ENCODE data around the gene PDGFRB. TPM values are rescaled to one million over a fixed set of nuclear protein-coding genes. Genes with fewer than 3 reads are reported as not detected.

The PDGFRB gene
- total and polyA plus RNA-seq, 2 of the 8 experiments (the other 6 are each of a cell fraction or from before 2014, with no cell fraction given) = 4.2 to 13.7 TPM

DNA sequence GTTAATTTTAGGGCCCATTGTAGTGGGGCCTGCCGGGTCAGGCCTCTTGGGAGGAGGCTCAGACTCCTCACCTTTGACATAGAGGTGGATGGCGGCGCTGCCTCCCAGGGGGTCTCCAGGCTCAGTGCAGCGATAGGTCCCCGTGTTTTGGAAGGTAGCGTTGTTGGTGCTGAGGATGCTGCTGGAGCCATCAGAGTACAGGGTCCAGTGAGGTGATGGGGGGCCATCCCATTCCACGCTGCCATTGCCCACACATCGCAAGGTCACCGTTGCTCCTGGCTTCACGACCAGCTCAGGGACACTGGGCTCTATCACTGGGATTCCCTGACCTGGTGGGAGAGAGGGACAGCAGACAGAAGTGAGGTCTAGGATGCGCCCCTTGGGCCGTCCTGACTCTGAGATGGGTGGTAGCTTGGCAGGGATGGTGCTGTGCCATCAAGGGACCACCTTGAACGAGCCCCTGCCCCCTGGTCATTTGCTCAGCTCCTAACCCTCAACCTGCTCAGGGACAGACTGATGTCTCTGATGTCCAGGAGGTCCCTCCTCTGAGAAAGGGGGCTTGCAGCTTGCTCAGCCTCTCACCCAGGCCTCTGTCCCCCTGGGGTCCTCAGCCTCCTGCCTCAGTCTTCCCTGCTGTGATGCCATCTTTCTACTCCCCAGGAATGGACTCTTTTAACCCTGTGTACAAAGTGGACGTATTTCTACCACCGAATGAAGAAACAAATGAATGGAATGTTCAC, 74.8 kb downstream of the PDGFRB start:
- FAIRE-seq = no peak
- ChIA-PET CTCF (ENCODE audit: partially characterized antibody) (interaction anchor here (0.6 to 2.5 kb wide), 8 partner anchors 9 to 305 kb away, joined by 3 to 12 read pairs (median 3); no protein-coding TSS in a partner anchor), POLR2A (ENCODE audit: partially characterized antibody) (no interaction called here)

More for the DNA sequence above, 74.8 kb downstream of the PDGFRB start:
- H3K36me3 ChIP-seq (ENCODE audit: control insufficient read depth in 2 of 4, insufficient read depth in 4 of 4, low read length in 3 of 4) = no peaks in the 10 kb centered on the region
- no peak overlapping the region for H2BK15ac ChIP-seq (ENCODE audit: low read length)
- H3K4me2 ChIP-seq (ENCODE audit: insufficient read depth in 1 of 2, low read depth in 2 of 2, low read length in 2 of 2) = no peak overlapping the region
- DNase-seq (ENCODE audit: low read depth in 1 of 2, low spot score in 2 of 2) = peak in 1 of 2 experiments; percentile 33
- no peak overlapping the region for H4K8ac ChIP-seq (ENCODE audit: extremely low read depth, insufficient read depth, low read length)
- H3K56ac ChIP-seq (replicated peaks; ENCODE audit: insufficient read length, low read depth, low read length) = no peak overlapping the region
- H4K5ac ChIP-seq (ENCODE audit: insufficient read length, low read depth, low read length) = no peak overlapping the region
- no peaks in the 10 kb centered on the region for H3K79me1 ChIP-seq (ENCODE audit: low read depth, low read length)
- H2BK20ac ChIP-seq (ENCODE audit: low read length) = no peak overlapping the region
- H3K27me3 ChIP-seq (replicated peaks in 1 of 4; ENCODE audit: control insufficient read depth in 3 of 4, extremely low read depth in 1 of 4, insufficient read depth in 3 of 4, low read length in 3 of 4) = no peaks in the 10 kb centered on the region
- H3K14ac ChIP-seq (ENCODE audit: insufficient read length) = no peak overlapping the region
- no peak overlapping the region for H4K91ac ChIP-seq (replicated peaks; ENCODE audit: insufficient read length, low read length)
- no peak overlapping the region for H3K4me3 ChIP-seq (ENCODE audit: extremely low read depth in 1 of 4, insufficient read depth in 2 of 4, low read depth in 3 of 4, low read length in 4 of 4)
- H2BK120ac ChIP-seq (replicated peaks; ENCODE audit: low read depth, low read length) = no peak overlapping the region
- no peaks in the 10 kb centered on the region for H4K20me1 ChIP-seq (replicated peaks in 1 of 2; ENCODE audit: control insufficient read depth in 1 of 2, insufficient read depth in 2 of 2, low read length in 2 of 2)
- no peaks in the 10 kb centered on the region for H3K9me3 ChIP-seq (ENCODE audit: insufficient read depth in 2 of 2, low read depth in 1 of 2, low read length in 1 of 2)
- H2AK5ac ChIP-seq (ENCODE audit: low read depth, low read length) = no peak overlapping the region
- H3K23me2 ChIP-seq (ENCODE audit: low read depth, low read length) = no peaks in the 10 kb centered on the region; the same call in 1 of the 2 replicates
- H2BK12ac ChIP-seq (ENCODE audit: low read depth, low read length) = no peak overlapping the region
- no peak overlapping the region for H3K23ac ChIP-seq (ENCODE audit: insufficient read length)
- no peak overlapping the region for H3K18ac ChIP-seq (ENCODE audit: extremely low read depth, low read length)
- H2BK5ac ChIP-seq (ENCODE audit: low read depth, low read length) = no peak overlapping the region; the same call in 1 of the 2 replicates
- no peak overlapping the region for H3K4ac ChIP-seq (replicated peaks; ENCODE audit: insufficient read length, low read depth, low read length)
- peaks cover 0 to 6% (median 1%) of the 10 kb centered on the region in 4 experiments; a peak in 5 of 7 replicates for H3K4me1 ChIP-seq (replicated peaks in 1 of 4; ENCODE audit: control insufficient read depth in 3 of 4, insufficient read depth in 4 of 4, low read length in 3 of 4)
- TF ChIP-seq KDM4A (IDR thresholded peaks at IDR 0.05; ENCODE audit: low read depth, low read length, severe bottlenecking) = no peak
- TF ChIP-seq EP300 (IDR thresholded peaks at IDR 0.05; ENCODE audit: borderline replicate concordance in 1 of 2, low read depth in 2 of 2, low read length in 2 of 2) = no peak
- TF ChIP-seq CEBPB (IDR thresholded peaks at IDR 0.05; ENCODE audit: low read depth, low read length) = no peak
- no peak for TF ChIP-seq GABPA (IDR thresholded peaks at IDR 0.05; ENCODE audit: borderline replicate concordance, insufficient read depth, low read length)
- no peak for TF ChIP-seq SP2 (IDR thresholded peaks at IDR 0.05; ENCODE audit: low read length)
- no peak for TF ChIP-seq CHD1 (IDR thresholded peaks at IDR 0.05; ENCODE audit: low read depth, low read length)
- TF ChIP-seq NANOG (IDR thresholded peaks at IDR 0.05; ENCODE audit: insufficient read depth, low read depth, low read length, poor library complexity, severe bottlenecking) = no peak
- TF ChIP-seq HDAC2 (IDR thresholded peaks at IDR 0.05; ENCODE audit: borderline replicate concordance in 1 of 2, low read depth in 2 of 2, low read length in 2 of 2) = no peak
- no peak for TF ChIP-seq SUZ12 (IDR thresholded peaks at IDR 0.05; ENCODE audit: low read length)
- TF ChIP-seq BCL11A (IDR thresholded peaks at IDR 0.05; ENCODE audit: low read depth in 2 of 2, low read length in 2 of 2) = no peak
- no peak for TF ChIP-seq POLR2A (IDR thresholded peaks at IDR 0.05; ENCODE audit: control extremely low read depth in 1 of 2, low read depth in 2 of 2, low read length in 2 of 2)
- no peak for TF ChIP-seq GTF2F1 (IDR thresholded peaks at IDR 0.05; ENCODE audit: borderline replicate concordance, low read depth, low read length)
- TF ChIP-seq TCF12 (IDR thresholded peaks at IDR 0.05; ENCODE audit: low read depth, low read length) = no peak
- WGBS, 2 experiments (ENCODE audit: extremely low coverage in 1 of 2, insufficient coverage in 1 of 2, insufficient read length in 1 of 2, insufficient replicate concordance in 2 of 2, low coverage in 1 of 2, low lambda C conversion rate in 2 of 2, missing lambda C conversion rate in 1 of 2) = 89% methylated on average over 15 of the region's 15 CpGs; no CpG with 5 or more reads in 1 of the 2 experiments
- H3K79me2 ChIP-seq (ENCODE audit: control insufficient read depth in 1 of 2, insufficient read depth in 2 of 2, low read length in 2 of 2) = no peaks in the 10 kb centered on the region
- H3K9ac ChIP-seq (replicated peaks in 1 of 4; ENCODE audit: extremely low read depth in 1 of 4, low read depth in 3 of 4, low read length in 3 of 4) = no peak overlapping the region
- no peak overlapping the region for H3K27ac ChIP-seq (ENCODE audit: low read depth, low read length)
- H2AFZ ChIP-seq (ENCODE audit: low read length) = no peak overlapping the region

All from H1 (cell line).